HG02970 (cell line): ENCODE results near the gene MASP2.
"Not testable (repeated sequence)": the region's sequence is repeated elsewhere in the genome, so short reads cannot be mapped to it uniquely, and the experiment has no call there.

Experiments
- ATAC-seq: cut with Tn5 transposase; IDR thresholded peaks from one replicate; pipeline ENCODE4 v1.9.1; 2021; ENCODE audit warnings: mild to moderate bottlenecking, moderate library complexity, moderate number of reproducible peaks; ENCODE audit not compliant: unreplicated experiment, low FRiP score

Gene MASP2

GRCh38 chr1:11059155-11059967 is 12.3 kb upstream of the MASP2 start:
- ATAC-seq: peak; percentile 14

GRCh38 chr1:11058595-11059154 is 11.6 kb upstream of the MASP2 start:
- ATAC-seq: no peak

- no peak for ATAC-seq
Measured at GRCh38 chr1:11058026-11058425, 11.0 kb upstream of the MASP2 start.

GRCh38 chr1:11057477-11057876 is 10.4 kb upstream of the MASP2 start:
- no peak for ATAC-seq

- no peak for ATAC-seq
Measured at GRCh38 chr1:11056504-11056903, 9.5 kb upstream of the MASP2 start.

GRCh38 chr1:11055676-11056075 is 8.6 kb upstream of the MASP2 start:
- no peak for ATAC-seq

- no peak for ATAC-seq
Measured at GRCh38 chr1:11054666-11055065, 7.6 kb upstream of the MASP2 start.

GRCh38 chr1:11054181-11054580 is 7.1 kb upstream of the MASP2 start:
- no peak for ATAC-seq

GRCh38 chr1:11053758-11054137 is 6.7 kb upstream of the MASP2 start:
- no peak for ATAC-seq

GRCh38 chr1:11052839-11053757 is 6.1 kb upstream of the MASP2 start:
- no peak for ATAC-seq

GRCh38 chr1:11051781-11052511 is 4.9 kb upstream of the MASP2 start:
- ATAC-seq: no peak

GRCh38 chr1:11051121-11051520 is 4.1 kb upstream of the MASP2 start:
- not testable (repeated sequence) for ATAC-seq

GRCh38 chr1:11046270-11046566 is 821 bp downstream of the MASP2 start:
- ATAC-seq: no peak

- no peak for ATAC-seq
Measured at GRCh38 chr1:11045428-11046269, 1.4 kb downstream of the MASP2 start.

GRCh38 chr1:11044849-11045427 is 2.1 kb downstream of the MASP2 start:
- no peak for ATAC-seq

GRCh38 chr1:11044086-11044848 is 2.8 kb downstream of the MASP2 start:
- no peak for ATAC-seq

- no peak for ATAC-seq
Measured at GRCh38 chr1:11042995-11043874, 3.8 kb downstream of the MASP2 start.

- no peak for ATAC-seq
Measured at GRCh38 chr1:11042065-11042464, 5.0 kb downstream of the MASP2 start.
